Activated naive CD8-positive, alpha-beta T cell treated with anti-CD3 and anti-CD28 coated beads, Interleukin-2, amount 10 ng/mL, durations not matched to agents 7 days and 5 days (primary cell): ENCODE measurements around the gene OTOF. TPM values are rescaled to one million over a fixed set of nuclear protein-coding genes. Genes with fewer than 3 reads are reported as not detected.
A peak's percentile ranks its signal among the peaks of the same experiment; 100 is the strongest.

Experiments
- ATAC-seq: fragments of 150-1000 bp; cut with Tn5 transposase; one replicate; pipeline ENCODE4 v1.10.0; 2021; ENCODE audit warnings: low read depth, moderate library complexity
- POLR2A ChIA-PET: fragments of 350-600 bp; sonication (Branson Sonifier 250); formaldehyde crosslinking; loops from one replicate; lab custom pipeline; 2021; ENCODE audit warnings: antibody characterized with exemption; lab: Charles Lee
- DNase-seq: peaks from one replicate; pipeline ENCODE4 v3.0.0; 2021
- H3K27ac Mint-ChIP-seq: one replicate; pipeline ENCODE4 v1.8.0; 2022; ENCODE audit warnings: mild to moderate bottlenecking, mixed read lengths
- H3K27me3 Mint-ChIP-seq: one replicate; pipeline ENCODE4 v1.8.0; 2022; ENCODE audit warnings: mild to moderate bottlenecking, moderate library complexity, mixed read lengths
- H3K36me3 Mint-ChIP-seq: one replicate; pipeline ENCODE4 v1.8.0; 2021; ENCODE audit warnings: mild to moderate bottlenecking, mixed read lengths
- H3K4me1 Mint-ChIP-seq: one replicate; pipeline ENCODE4 v1.8.0; 2021; ENCODE audit warnings: mixed read lengths
- H3K4me3 Mint-ChIP-seq: one replicate; pipeline ENCODE4 v1.8.0; 2022; ENCODE audit warnings: mild to moderate bottlenecking, moderate library complexity, mixed read lengths
- H3K9me3 Mint-ChIP-seq: one replicate; pipeline ENCODE4 v1.8.0; 2021; ENCODE audit warnings: mixed read lengths
- total RNA-seq, 2 experiments: library from RNA; stranded (reverse); gene quantifications; one replicate each; pipeline ENCODE4 v1.2.3, GENCODE V29; 2021

Gene OTOF
- total RNA-seq, 2 experiments from 2014 or later = 58.0 to 59.9 TPM

DNA sequence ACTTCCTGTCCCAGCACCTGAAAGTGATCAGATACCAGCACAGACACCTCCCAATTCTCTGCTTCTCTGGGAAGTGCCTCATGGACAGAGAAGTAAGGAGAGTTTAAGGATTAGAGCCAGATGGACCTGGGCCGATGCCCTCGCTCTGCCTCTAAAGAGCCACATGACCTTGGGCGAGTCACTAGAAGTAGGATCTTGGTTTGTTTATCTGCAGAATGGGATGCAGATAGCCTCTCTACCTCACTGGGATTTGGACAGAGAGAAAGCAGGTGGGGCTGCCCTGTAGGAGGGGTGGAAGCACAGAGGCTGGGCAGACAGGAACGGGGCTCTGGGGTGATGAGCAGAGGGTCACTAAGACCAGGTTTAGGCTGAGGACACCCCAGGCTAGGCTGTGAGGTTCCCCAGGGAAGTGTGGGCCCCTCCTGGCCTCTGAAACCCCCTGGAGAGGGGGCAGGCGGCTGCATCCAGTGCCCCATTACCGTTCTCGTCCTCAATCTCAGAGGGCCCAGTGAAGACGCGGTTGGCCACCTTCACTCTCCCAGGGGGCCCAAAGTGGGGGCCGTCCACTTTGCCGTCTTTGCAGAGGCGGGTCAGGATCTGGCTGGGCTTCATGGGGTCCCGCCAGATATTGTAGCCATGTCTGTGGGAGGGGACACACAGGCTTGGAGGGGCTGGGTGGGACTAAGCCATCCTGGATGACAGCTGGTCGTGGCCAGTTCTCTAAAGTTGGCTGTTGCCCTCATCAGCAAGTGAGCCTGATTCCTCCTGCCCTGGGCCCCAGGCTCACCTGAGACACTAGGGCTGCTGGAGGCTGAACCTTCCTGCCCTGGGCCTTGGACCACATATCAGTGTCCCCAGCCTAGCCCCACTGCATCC, 13.3 kb downstream of the OTOF start:
- peaks cover 2% of the 10 kb centered on the region for H3K9me3 Mint-ChIP-seq
- no peaks in the 10 kb centered on the region for H3K27me3 Mint-ChIP-seq
- DNase-seq (no peak), ATAC-seq (no peak)
- POLR2A ChIA-PET = no interaction called here
- no peak overlapping the region for H3K27ac Mint-ChIP-seq
- peaks cover under 1% of the 10 kb centered on the region for H3K4me1 Mint-ChIP-seq
- H3K36me3 Mint-ChIP-seq = peaks cover 16% of the 10 kb centered on the region
- H3K4me3 Mint-ChIP-seq = no peak overlapping the region

DNA sequence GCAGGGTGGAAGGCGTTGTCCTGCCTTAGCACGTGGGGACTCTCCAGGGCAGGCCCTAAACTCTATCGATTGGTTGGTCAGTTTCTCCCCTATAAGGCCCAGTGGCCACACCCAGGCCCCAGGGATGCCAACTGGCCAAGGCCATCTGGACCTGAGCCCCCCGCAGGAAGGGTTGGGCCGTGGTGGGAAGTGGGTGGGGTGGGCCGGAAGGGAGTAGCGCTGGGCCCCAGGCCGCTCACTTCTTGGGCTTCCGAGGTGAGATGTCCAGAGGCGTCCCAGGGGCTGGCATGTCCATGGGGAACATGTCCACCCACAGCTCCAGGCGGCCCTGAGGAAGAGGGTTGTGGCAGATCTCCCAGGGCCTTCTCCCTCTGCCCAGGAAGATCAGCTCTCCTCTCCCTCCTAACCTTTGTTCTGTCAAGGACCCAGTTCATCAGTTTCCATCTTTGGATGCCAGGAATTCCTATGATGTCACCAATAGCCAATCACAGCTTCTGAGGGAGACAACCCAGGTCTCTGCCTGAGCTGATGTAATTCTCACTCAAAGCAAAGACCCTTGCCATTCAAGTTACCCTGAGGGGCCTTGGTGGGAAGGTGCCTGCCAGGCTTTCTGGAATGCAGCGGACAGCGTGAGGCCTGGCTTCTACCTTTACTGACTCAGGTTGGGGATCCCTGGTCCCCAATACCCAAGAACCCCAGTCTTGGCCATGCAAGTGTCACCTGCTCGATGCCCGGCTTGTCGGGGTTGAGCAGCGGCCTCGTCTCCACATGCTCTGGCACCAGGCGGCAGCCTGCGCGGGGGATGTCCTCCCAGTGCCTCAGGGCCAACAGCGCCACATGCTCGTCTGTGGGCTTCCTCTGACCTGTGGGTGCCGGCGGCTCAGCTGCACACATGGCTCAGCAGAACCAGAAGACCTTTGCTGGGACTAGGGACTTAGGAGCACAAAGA, 14.4 kb downstream of the OTOF start:
- ATAC-seq (no peak), DNase-seq (no peak)
- Mint-ChIP-seq H3K27me3 (no peaks in the 10 kb centered on the region), H3K4me1 (peaks cover 2% of the 10 kb centered on the region), H3K9me3 (no peaks in the 10 kb centered on the region), H3K36me3 (peaks cover 9% of the 10 kb centered on the region), H3K4me3 (no peak overlapping the region), H3K27ac (no peak overlapping the region)
- POLR2A ChIA-PET = no interaction called here

DNA sequence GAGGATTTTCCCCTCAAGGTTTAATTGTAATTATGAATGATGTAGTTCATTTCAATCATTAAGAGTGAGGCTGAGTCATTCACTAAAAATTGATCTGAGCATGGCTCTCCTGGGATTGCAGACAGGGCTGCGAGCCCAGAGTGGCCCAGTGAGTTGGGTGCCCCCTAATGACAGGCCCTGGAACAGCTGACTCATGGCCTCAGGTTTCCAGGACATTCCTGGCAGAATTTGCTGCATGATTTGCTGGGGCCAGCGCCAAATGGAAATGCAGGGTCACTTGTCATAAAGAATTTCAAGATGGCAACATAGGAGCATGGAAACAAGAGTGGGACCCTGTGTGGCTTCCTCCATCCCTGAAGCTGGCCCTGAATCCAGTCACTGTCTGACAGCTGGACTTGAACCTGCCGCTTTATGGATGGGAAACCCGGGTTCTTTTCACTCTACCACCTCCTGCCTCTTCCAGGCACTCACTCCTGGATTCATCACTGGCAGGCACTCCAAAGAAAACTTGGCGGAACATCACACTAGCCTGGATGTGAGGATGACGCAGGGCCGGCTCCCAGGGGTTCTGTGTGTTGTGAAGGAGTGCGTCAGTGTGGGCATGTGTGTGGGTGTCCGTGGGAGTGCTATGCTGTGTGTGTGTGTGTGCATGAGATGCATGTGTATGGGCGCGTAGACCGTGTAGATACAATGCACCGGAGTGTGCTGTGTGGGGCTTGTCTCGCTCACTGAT, 15.2 kb downstream of the OTOF start:
- Mint-ChIP-seq H3K9me3 (no peaks in the 10 kb centered on the region), H3K27me3 (no peaks in the 10 kb centered on the region), H3K4me3 (no peak overlapping the region), H3K27ac (no peak overlapping the region), H3K4me1 (peaks cover 2% of the 10 kb centered on the region), H3K36me3 (peaks cover 6% of the 10 kb centered on the region)
- peak; percentile 31 for DNase-seq
- no peak for ATAC-seq
- POLR2A ChIA-PET = interaction anchor here (0.5 kb wide), 1 partner anchor 1065 kb away, joined by 3 read pairs; no protein-coding TSS in a partner anchor

DNA sequence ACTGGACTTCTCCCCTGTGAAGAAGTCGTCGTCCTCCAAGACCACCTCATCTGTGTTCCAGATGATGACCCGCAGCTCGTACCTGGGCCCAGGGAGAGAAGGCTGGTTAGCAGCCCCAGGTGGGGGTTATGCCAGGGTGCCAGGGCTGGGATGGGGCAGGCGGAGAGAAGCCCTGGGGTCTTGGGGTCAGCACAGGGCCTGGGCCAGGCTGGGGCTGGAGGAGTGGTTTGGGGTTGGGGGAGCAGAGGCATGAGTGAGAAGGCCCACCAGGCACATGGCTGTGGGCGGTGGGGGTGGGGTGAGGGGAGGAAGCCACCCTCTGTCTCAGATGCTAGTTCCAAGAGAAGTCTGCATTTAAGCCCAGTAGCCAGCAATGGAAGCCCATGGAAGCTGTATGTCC, 15.8 kb downstream of the OTOF start:
- Mint-ChIP-seq H3K27ac (no peak overlapping the region), H3K4me3 (no peak overlapping the region), H3K27me3 (no peaks in the 10 kb centered on the region), H3K9me3 (no peaks in the 10 kb centered on the region), H3K36me3 (peaks cover 3% of the 10 kb centered on the region), H3K4me1 (peaks cover 2% of the 10 kb centered on the region)
- POLR2A ChIA-PET = interaction anchor here (0.5 kb wide), 1 partner anchor 1066 kb away, joined by 3 read pairs; no protein-coding TSS in a partner anchor
- DNase-seq (no peak), ATAC-seq (no peak)

DNA sequence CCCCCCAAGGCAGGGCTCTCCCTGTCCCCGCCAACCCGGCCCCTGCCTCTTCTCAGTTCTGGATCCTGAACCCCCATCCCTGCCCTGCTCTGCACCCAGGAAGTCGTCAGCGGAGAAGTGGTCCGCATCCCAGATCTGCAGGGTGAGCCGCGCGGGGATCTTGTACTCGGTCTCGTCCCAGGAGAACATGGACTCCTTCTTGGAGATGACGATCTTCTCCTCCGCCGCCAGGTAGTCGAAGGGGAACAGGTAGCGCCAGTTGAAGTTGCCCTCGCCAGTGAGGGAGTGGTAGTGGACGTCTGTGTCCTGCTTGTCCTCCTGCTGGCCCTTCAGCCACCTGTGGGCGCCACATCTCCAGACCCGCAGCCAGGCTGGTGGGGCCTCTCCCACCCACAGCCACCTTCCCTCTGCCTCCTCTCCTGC, 16.3 kb downstream of the OTOF start:
- no peak overlapping the region for H3K4me3 Mint-ChIP-seq
- no peaks in the 10 kb centered on the region for H3K9me3 Mint-ChIP-seq
- H3K27ac Mint-ChIP-seq = no peak overlapping the region
- H3K36me3 Mint-ChIP-seq = peaks cover 3% of the 10 kb centered on the region
- H3K4me1 Mint-ChIP-seq = peaks cover 2% of the 10 kb centered on the region
- H3K27me3 Mint-ChIP-seq = no peaks in the 10 kb centered on the region
- POLR2A ChIA-PET = no interaction called here
- DNase-seq (no peak), ATAC-seq (no peak)

DNA sequence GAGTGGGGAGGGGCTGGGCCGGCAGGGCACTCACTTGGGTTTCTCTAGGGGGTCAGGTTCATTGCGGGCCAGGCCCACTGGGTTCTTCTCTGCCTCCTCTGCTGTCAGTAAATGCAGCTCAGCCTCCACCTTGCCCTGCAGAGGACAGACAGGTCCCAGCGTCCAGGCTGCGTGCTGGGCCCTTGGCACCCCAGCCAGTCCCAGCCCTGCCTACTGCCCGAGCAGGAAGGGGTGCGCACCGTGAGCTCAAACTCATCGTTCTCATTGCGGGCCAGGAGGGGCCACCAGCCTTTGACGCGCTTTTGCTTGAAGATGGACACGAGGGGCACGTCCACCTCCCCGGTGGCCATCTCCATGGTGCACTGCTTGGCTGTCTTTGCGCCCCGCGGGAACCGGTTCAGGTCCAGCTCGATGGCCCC, 17.3 kb downstream of the OTOF start:
- Mint-ChIP-seq H3K4me3 (no peak overlapping the region), H3K4me1 (peaks cover 4% of the 10 kb centered on the region), H3K27ac (peak overlapping the region; percentile 67), H3K36me3 (peaks cover 3% of the 10 kb centered on the region), H3K27me3 (no peaks in the 10 kb centered on the region), H3K9me3 (no peaks in the 10 kb centered on the region)
- no peak for DNase-seq
- no peak for ATAC-seq
- POLR2A ChIA-PET = interaction anchor here (1.0 to 1.3 kb wide), 3 partner anchors 9 to 24 kb away, joined by 3 to 5 read pairs (median 3); no protein-coding TSS in a partner anchor

DNA sequence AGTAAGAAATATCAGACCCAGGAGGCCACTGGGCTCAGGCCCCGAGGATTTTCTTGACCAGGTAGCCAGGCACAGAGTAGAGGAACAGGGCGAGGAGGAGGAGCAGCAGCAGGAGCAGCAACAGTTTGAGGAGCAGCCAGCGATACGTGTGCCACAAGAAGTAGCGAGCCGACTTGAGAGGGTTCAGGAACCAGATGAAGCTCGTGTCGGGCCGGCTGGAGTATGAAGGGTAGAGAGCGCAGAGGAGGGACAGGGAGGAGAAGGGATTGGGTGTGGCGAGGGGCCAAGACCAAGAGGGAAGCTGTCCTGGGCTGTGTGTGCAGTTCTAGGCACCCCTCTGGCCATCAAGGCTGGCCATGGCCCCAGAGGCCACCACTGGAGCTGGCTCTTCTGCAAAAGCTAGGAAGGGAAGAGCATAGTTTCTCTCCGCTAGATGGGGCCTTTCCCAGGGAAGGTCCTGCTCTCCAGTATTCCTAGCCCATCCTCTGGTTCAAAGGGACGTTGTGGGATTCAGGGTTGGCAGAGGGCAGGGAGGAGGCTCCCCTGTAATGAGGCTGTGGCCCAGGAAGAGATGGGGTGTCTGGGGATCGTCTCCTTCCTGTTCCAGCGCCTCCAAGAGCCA, 17.8 kb downstream of the OTOF start:
- POLR2A ChIA-PET = interaction anchor here (1.0 to 1.3 kb wide), 3 partner anchors 9 to 23 kb away, joined by 3 to 5 read pairs (median 3); no protein-coding TSS in a partner anchor
- peaks cover 3% of the 10 kb centered on the region for H3K36me3 Mint-ChIP-seq
- no peaks in the 10 kb centered on the region for H3K27me3 Mint-ChIP-seq
- no peak overlapping the region for H3K4me3 Mint-ChIP-seq
- peak overlapping the region; percentile 67 for H3K27ac Mint-ChIP-seq
- H3K9me3 Mint-ChIP-seq = no peaks in the 10 kb centered on the region
- peaks cover 4% of the 10 kb centered on the region for H3K4me1 Mint-ChIP-seq
- ATAC-seq (no peak), DNase-seq (no peak)

DNA sequence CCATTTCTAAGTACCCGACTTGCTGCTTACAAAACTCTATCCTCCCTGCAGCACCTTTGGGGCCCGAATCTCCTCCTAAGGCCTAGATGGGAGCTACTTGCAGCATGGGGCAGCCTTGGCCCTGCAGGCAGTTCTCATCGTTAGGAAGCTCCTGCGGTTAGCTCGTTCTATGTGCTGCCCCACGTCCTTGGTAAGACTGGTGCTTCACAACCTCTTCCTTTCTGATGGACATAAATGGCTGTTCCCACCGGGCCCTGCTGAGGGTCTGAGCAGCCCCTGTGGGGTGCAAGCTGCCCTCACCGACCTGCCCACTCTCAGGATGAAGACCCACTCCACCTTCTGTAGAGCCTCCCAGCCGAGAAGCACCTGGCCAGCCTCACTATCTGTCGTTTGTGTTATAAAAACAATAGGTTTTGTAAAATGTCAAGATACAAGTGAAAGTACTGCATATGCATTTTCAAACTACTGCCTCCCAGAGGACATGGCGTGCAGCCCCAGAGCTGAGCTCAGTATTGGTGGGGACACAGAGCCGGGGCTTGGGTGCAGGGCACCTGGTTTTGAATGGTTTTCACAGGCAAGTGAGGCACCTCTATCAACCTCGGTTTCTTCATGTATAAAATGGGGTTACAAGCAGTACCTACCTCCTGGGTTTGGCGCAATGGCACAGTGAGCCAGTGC, 19.4 kb downstream of the OTOF start:
- POLR2A ChIA-PET = interaction anchor here (2.0 kb wide), 1 partner anchor 11 kb away, joined by 5 read pairs; no protein-coding TSS in a partner anchor
- Mint-ChIP-seq H3K9me3 (no peaks in the 10 kb centered on the region), H3K36me3 (no peaks in the 10 kb centered on the region), H3K27me3 (no peaks in the 10 kb centered on the region), H3K27ac (no peak overlapping the region), H3K4me3 (no peak overlapping the region), H3K4me1 (peaks cover 4% of the 10 kb centered on the region)
- DNase-seq (no peak), ATAC-seq (no peak)

DNA sequence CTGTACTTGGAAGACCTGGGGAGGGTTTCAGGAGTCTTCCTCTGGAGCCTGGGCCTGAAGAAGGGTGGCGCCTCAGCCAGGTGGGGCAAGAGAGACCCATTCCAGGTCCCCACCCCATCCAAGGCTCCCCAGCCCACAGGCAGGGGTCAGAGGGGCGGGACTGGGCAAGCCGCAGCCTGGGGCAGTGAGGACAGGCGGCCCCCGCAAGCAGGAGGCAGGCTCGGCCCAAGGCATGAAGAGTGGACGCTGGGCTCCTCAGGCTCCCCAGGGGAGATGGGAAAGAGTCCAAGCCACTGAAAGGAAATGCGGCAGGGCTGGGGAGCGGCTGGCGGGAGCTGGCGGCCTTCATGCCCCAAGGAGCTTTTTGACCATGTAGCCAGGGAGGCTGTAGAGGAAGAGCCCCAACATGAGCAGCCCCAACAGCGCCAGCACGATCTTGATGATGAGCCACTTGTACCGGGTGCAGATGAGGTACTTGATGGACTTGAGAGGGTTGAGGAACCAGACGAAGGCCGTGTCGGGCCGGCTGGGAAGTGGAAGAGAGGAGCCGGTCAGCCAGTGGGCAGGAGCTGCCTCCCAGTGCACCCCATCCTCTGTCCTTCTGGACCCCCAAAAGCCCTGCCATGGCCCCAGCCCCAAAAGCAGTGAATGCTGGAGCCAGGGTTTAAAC, 20.1 kb downstream of the OTOF start:
- Mint-ChIP-seq H3K4me1 (peaks cover 4% of the 10 kb centered on the region), H3K36me3 (no peaks in the 10 kb centered on the region), H3K27ac (no peak overlapping the region), H3K27me3 (peaks cover 2% of the 10 kb centered on the region), H3K9me3 (no peaks in the 10 kb centered on the region), H3K4me3 (no peak overlapping the region)
- POLR2A ChIA-PET = interaction anchor here (2.0 kb wide), 1 partner anchor 12 kb away, joined by 5 read pairs; no protein-coding TSS in a partner anchor
- DNase-seq (no peak), ATAC-seq (no peak)

DNA sequence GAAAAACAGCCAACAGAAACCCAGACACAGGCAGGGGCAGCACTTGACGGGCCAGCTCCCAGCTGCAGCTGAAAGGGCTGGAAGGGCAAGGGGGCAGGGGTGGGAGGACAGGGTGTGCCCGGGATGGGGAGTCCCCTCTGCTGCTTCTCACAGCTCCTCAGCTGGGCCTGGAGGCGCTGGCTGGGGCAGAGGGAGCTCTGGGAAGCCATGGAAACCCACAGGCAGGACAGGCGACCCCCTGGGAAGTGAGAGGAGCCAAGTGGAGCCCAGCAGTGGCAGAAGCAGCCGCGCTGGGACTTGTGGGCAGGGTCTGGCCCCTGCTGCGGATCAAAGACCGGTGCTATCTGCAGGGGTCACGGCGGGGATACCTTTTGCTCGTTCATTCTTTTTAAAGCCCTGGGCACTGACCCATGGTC, 20.7 kb downstream of the OTOF start:
- Mint-ChIP-seq H3K9me3 (no peaks in the 10 kb centered on the region), H3K4me3 (no peak overlapping the region), H3K36me3 (no peaks in the 10 kb centered on the region), H3K27me3 (peaks cover 2% of the 10 kb centered on the region), H3K27ac (no peak overlapping the region), H3K4me1 (peaks cover 4% of the 10 kb centered on the region)
- POLR2A ChIA-PET = interaction anchor here (1.2 kb wide), 1 partner anchor 10 kb away, joined by 3 read pairs; no protein-coding TSS in a partner anchor
- DNase-seq (no peak), ATAC-seq (no peak)

DNA sequence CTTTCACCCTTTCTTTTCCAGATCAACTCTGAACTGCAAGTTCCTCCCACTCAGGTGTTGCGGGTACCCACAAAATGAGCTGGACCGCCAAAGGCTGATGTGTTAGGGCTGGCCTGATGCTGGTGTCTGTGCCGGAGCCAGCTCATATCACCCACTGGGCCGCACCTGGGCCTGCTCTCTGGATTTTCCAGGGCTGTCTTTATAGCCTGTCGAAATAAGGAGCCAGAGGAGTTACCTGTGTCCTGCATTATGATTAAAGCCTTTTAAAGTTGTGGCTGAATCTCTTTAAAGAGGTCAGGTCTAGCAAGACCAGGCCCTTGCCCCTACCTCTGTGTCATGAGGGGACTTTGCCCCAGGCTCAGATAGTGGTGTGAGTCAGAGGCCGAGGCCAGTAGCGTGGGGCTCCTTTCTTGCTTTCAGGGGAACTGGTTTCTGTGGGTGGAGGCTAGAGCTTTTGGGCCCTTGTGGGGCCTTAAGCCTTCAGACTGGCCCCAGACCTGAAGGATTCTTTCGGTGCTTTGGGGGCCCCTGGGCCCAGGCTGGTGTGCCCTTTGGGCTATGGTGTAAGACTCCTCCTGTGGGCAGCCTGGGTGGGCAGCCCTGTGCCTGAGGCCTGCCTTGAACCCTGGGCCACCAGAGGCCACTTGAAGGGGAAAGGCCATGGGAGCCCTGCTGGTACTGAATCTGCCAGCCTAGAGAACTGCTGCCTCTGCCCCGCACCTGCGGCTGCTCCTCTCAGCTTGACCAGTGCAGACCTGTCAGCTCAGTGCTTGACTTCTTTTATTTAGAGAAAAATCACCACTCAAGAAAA, 21.3 kb downstream of the OTOF start:
- DNase-seq = no peak
- no peaks in the 10 kb centered on the region for H3K9me3 Mint-ChIP-seq
- H3K4me3 Mint-ChIP-seq = no peak overlapping the region
- H3K36me3 Mint-ChIP-seq = no peaks in the 10 kb centered on the region
- H3K27me3 Mint-ChIP-seq = peaks cover 4% of the 10 kb centered on the region
- peaks cover 4% of the 10 kb centered on the region for H3K4me1 Mint-ChIP-seq
- peak; percentile 25 for ATAC-seq
- POLR2A ChIA-PET = interaction anchor here (1.2 to 1.6 kb wide), 2 partner anchors 11 to 22 kb away, joined by 3 to 5 read pairs; partner anchors contain the start of gene OTOF
- no peak overlapping the region for H3K27ac Mint-ChIP-seq
